ENCODE results near the gene ARHGAP15.

- TF ChIP-seq POLR2A (IDR thresholded peaks at IDR 0.05; ENCODE audit: low read length), result no peak
- TF ChIP-seq GATA1 (IDR thresholded peaks at IDR 0.05; ENCODE audit: low read depth, low read length), result no peak
Observed at GRCh38 chr2:143742581-143742980, 613.4 kb downstream of the ARHGAP15 start.

Data from erythroblast (primary cell).